GM10248 (cell line): ENCODE results near the gene DBNDD2.

Experiments used
- CTCF ChIA-PET: fragments of 300-600 bp; sonication (Branson Sonifier 250); formaldehyde crosslinking; extraction: SDS; loops from one replicate; lab custom pipeline; 2021; ENCODE audit warnings: antibody characterized with exemption; lab: Yijun Ruan, JAX
- POLR2A ChIA-PET: fragments of 350-650 bp; sonication (Branson Sonifier 250); formaldehyde crosslinking; extraction: SDS; loops from one replicate; lab custom pipeline; 2020; ENCODE audit warnings: antibody characterized with exemption; lab: Yijun Ruan, JAX
- DNase-seq: peaks from one replicate; pipeline ENCODE4 v3.0.0; 2012; ENCODE audit errors: extremely low spot score
- TF ChIP-seq, protein P1 (sequence below): IDR thresholded peaks from 2 replicates; pipeline ENCODE4 v1.5.1; 2012; ENCODE audit warnings: mild to moderate bottlenecking, low read depth; ENCODE audit errors: extremely low read depth, missing control alignments, control extremely low read depth

DBNDD2 gene

DNA sequence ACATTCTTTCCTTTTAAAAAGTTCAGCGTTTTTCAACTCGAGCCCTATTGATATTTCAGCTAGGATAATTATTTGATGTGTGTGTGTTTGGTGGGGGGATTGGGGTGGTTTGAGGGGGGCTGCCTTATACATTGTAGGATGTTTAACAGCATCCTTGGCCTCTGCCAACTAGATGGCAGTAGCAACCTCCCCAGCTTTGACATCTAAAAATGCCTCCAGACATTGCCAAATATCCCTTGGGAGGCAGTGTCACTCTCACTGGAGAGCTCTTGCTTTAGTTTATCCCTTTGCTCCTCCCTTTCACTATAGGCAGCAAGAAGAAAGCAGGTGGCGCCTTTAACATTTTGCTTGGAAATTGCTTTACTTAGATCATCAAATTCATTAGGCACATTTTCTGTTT is 15.4 kb upstream of the DBNDD2 start:
- ChIA-PET POLR2A (no interaction called here), CTCF (interaction anchor here (1.0 to 3.8 kb wide), 4 partner anchors 14 to 44 kb away, joined by 3 to 24 read pairs (median 9); no protein-coding TSS in a partner anchor)
- DNase-seq, result no peak
- TF ChIP-seq, protein P1, sequence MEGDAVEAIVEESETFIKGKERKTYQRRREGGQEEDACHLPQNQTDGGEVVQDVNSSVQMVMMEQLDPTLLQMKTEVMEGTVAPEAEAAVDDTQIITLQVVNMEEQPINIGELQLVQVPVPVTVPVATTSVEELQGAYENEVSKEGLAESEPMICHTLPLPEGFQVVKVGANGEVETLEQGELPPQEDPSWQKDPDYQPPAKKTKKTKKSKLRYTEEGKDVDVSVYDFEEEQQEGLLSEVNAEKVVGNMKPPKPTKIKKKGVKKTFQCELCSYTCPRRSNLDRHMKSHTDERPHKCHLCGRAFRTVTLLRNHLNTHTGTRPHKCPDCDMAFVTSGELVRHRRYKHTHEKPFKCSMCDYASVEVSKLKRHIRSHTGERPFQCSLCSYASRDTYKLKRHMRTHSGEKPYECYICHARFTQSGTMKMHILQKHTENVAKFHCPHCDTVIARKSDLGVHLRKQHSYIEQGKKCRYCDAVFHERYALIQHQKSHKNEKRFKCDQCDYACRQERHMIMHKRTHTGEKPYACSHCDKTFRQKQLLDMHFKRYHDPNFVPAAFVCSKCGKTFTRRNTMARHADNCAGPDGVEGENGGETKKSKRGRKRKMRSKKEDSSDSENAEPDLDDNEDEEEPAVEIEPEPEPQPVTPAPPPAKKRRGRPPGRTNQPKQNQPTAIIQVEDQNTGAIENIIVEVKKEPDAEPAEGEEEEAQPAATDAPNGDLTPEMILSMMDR, result no peak

DNA sequence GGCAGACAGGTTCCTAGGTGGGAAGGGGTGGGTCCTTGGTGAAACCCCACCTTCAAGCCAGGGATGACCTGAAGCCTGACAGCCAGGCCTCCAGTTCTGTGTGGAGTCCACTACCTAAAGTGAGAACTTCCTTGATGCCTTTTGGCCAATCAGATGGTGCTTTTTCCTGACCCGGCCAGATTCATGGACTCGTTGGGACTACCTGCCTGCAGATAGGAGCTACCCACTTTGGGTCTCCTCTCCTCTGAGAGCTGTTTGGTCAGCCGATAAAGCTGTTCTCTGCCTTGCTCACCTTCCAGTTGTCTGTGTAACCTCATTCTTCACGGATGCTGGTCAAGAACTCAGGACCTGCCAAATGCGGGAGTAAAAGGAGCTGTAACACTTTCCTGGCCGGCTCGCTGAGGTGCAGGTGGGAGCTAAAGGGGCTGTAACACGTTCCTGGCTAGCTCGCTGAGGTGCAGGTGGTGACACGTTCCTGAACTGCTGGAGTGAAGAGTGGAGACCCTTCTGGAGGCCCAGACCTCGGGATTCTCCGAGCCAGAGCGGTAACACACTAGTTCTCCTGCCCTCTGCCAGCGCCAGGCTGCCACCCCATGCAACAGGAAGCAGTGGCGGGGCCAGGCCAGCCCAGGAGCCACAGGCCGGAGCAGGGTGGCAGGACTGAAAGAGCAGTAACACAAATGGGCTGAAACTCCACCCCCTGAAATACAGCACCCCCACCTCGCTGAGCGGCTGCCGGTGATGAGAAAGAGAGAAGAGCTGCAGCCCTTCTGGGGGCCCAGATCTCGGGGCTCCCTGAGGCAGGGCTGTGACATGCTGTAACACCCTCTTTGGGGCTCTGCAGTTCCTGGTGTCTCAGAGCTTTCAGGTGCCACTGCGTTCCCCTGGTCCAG is 13.6 kb upstream of the DBNDD2 start:
- TF ChIP-seq, protein P1, result no peak
- CTCF ChIA-PET, result interaction anchor here (0.9 to 3.8 kb wide), 6 partner anchors 18 to 376 kb away, joined by 3 to 24 read pairs (median 4); no protein-coding TSS in a partner anchor
- no peak for DNase-seq
- POLR2A ChIA-PET, result no interaction called here

DNA sequence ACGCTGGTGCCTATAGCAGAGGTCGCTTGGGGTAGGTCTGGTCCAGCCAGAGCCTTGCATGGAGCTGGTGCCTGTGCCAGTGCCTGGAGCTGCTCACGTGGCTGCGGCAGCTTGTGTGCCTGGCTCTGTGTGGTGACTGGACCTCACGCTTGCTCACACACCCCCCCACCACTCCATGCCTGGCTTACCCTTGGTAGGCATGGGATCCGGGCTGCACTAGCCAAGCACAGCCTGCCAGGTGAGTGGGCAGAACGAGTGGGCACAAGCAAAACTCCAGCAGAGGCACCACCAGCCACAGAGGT is 13.0 kb upstream of the DBNDD2 start:
- CTCF ChIA-PET, result interaction anchor here (1.3 to 3.8 kb wide), 3 partner anchors 22 to 376 kb away, joined by 4 to 24 read pairs (median 7); no protein-coding TSS in a partner anchor
- POLR2A ChIA-PET, result no interaction called here
- DNase-seq, result no peak
- TF ChIP-seq, protein P1, result no peak

DNA sequence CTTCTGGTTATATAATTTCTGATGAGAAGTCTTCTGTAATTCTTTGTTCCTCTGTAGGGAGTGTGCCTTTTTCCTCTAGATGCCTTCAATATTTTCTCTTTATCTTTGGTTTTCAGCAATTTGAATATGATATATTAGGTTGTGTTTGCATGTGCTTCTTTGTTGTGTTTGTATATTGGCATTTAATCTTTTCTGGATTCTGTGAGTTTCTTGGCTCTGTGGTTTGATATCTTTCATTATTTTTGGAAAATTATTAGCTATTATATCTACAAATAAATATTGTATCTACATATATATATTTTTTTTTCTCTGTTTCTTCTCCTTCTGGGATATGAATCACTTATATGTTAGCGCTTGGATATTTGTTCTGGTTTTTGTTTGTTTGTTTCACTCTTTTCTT is 9.1 kb upstream of the DBNDD2 start:
- TF ChIP-seq, protein P1, result no peak
- ChIA-PET POLR2A (no interaction called here), CTCF (interaction anchor here (2.9 kb wide), 1 partner anchor 25 kb away, joined by 12 read pairs; no protein-coding TSS in a partner anchor)

DNA sequence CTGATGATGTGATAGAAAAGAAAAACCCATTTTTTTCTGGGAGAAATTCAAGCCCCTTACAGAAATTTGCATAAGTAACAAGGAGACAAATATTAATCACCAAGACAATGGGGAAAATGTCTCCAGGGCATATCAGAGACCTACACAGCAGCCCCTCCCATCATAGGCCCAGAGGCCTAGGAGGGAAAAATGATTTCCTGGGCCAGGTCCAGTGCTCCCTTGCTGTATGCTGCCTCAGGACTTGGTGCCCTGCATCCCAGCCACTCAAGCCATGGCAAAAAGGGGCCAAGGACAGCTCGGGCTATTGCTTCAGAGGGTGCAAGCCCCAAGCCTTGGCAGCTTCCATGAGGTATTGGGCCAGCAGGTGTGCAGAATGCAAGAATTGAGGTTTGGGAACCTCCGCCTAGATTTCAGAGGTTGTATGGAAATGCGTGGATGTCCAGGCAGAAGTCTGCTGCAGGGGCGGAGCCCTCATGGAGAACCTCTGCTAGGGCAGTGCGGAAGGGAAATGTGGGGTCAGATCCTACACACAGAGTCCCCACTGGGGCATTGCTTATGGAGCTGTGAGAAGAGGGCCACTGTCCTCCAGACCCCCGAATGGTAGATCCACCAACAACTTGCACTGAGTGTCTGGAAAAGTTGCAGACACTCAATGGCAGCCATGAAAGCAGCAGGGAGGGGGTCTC is 7.6 kb upstream of the DBNDD2 start:
- TF ChIP-seq, protein P1, result no peak
- CTCF ChIA-PET, result interaction anchor here (2.9 kb wide), 1 partner anchor 27 kb away, joined by 12 read pairs; no protein-coding TSS in a partner anchor
- no peak for DNase-seq
- POLR2A ChIA-PET, result no interaction called here

More for the DNA sequence above, 9.1 kb upstream of the DBNDD2 start:
- DNase-seq, result no peak

DNA sequence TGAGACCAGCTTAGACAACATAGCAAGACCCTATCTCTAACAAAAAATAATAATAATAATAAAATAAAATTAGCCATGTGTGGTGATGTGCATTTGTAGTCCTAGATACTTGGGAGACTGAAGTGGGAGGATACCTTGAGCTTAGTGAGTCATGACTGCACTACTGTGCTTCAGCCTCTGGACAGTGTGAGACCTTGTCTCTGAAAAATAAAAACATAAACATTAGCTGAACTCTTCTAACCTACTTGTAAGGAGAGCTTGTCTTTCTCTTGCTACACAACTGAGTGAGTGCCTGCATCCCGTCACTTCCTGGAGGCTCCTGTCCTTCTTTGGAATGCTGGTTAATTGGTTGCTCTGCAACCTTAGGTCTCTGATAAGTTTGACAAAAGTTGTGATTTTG is 5.1 kb upstream of the DBNDD2 start:
- POLR2A ChIA-PET, result no interaction called here
- TF ChIP-seq, protein P1, result no peak
- CTCF ChIA-PET, result interaction anchor here (0.6 to 1.4 kb wide), 4 partner anchors 30 to 47 kb away, joined by 3 to 4 read pairs (median 3); no protein-coding TSS in a partner anchor
- no peak for DNase-seq
